Neural cell (in vitro differentiated cells): ENCODE results near the gene FAM98C. TPM values are rescaled to one million over a fixed set of nuclear protein-coding genes. Genes with fewer than 3 reads are reported as not detected.

Source experiments
- H2AFZ ChIP-seq: fragments of 200-600, 300-800 bp; sonication (generic), shearing (Covaris generic); 2 replicates; pipeline ENCODE4 v1.6.0; 2014; ENCODE audit warnings: low read depth, mild to moderate bottlenecking, antibody characterized with exemption, low read length, moderate library complexity
- H3F3A ChIP-seq: fragments of 200-600 bp; shearing (Covaris generic); 2 replicates; pipeline ENCODE4 v1.6.1; 2016; ENCODE audit warnings: mild to moderate bottlenecking, moderate library complexity, mixed read lengths, antibody characterized with exemption, low read length; ENCODE audit not compliant: insufficient read depth, poor library complexity, severe bottlenecking
- H3K27ac ChIP-seq: fragments of 200-600, 300-800 bp; sonication (generic), shearing (Covaris generic); 2 replicates; pipeline ENCODE4 v1.5.1; 2014; ENCODE audit warnings: mild to moderate bottlenecking, low read length, moderate library complexity
- H3K27me3 ChIP-seq: fragments of 300-800, 200-600 bp; sonication (generic), shearing (Covaris generic); 2 replicates; pipeline ENCODE4 v1.6.0; 2014; ENCODE audit warnings: mild to moderate bottlenecking, low read depth, low read length, moderate library complexity; ENCODE audit not compliant: insufficient read depth
- H3K36me3 ChIP-seq: fragments of 300-800, 200-600 bp; sonication (generic), shearing (Covaris generic); 2 replicates; pipeline ENCODE4 v1.5.1; 2014; ENCODE audit warnings: mild to moderate bottlenecking, antibody characterized with exemption, low read length, moderate library complexity; ENCODE audit not compliant: insufficient read depth
- H3K4me2 ChIP-seq: fragments of 300-800, 200-600 bp; sonication (generic), shearing (Covaris generic); 2 replicates; pipeline ENCODE4 v1.6.0; 2014; ENCODE audit warnings: mild to moderate bottlenecking, low read length
- H3K4me3 ChIP-seq: fragments of 300-800, 200-600 bp; sonication (generic), shearing (Covaris generic); 2 replicates; pipeline ENCODE4 v1.5.1; 2014; ENCODE audit warnings: mild to moderate bottlenecking, low read length, moderate library complexity
- H3K79me2 ChIP-seq: fragments of 200-600 bp; shearing (Covaris generic); replicated peaks from 2 replicates; pipeline ENCODE4 v1.6.0; 2014; ENCODE audit warnings: mild to moderate bottlenecking, low read length, moderate library complexity; ENCODE audit not compliant: insufficient read depth
- H3K9ac ChIP-seq: fragments of 300-800, 200-600 bp; sonication (generic), shearing (Covaris generic); 2 replicates; pipeline ENCODE4 v1.6.1; 2016; ENCODE audit warnings: mild to moderate bottlenecking, low read length, mixed read lengths
- H3K9me2 ChIP-seq: fragments of 200-600 bp; shearing (Covaris generic); 2 replicates; pipeline ENCODE4 v1.6.1; 2016; ENCODE audit warnings: mild to moderate bottlenecking, low read length, mixed read lengths; ENCODE audit not compliant: insufficient read depth
- H3K9me3 ChIP-seq: fragments of 200-600, 300-800 bp; sonication (generic), shearing (Covaris generic); 2 replicates; pipeline ENCODE4 v1.6.1; 2016; ENCODE audit warnings: mild to moderate bottlenecking, mixed run types, low read length, moderate library complexity, mixed read lengths
- H4K20me1 ChIP-seq: fragments of 200-600 bp; shearing (Covaris generic); 2 replicates; pipeline ENCODE4 v1.6.1; 2016; ENCODE audit warnings: mild to moderate bottlenecking, mixed run types; ENCODE audit not compliant: insufficient read depth
- CTCF ChIP-seq: fragments of 450-650 bp; IDR thresholded peaks from 2 replicates; pipeline ENCODE4 v1.5.1; 2014; ENCODE audit warnings: antibody characterized with exemption, mild to moderate bottlenecking, moderate library complexity; ENCODE audit not compliant: poor library complexity, severe bottlenecking
- EP300 ChIP-seq: fragments of 450-650 bp; conservative IDR thresholded peaks from 2 replicates; pipeline ENCODE4 v1.6.1; 2014; ENCODE audit warnings: antibody characterized with exemption, mild to moderate bottlenecking, moderate library complexity; ENCODE audit not compliant: poor library complexity, severe bottlenecking
- EZH2 ChIP-seq: fragments of 200-600, 300-800 bp; shearing (Covaris generic), sonication (generic); IDR thresholded peaks from 2 replicates; pipeline ENCODE4 v1.6.1; 2014; ENCODE audit warnings: antibody characterized with exemption, low read length, borderline replicate concordance, mild to moderate bottlenecking; ENCODE audit not compliant: insufficient read depth, poor library complexity, severe bottlenecking
- MXI1 ChIP-seq: fragments of 450-650 bp; conservative IDR thresholded peaks from 2 replicates; pipeline ENCODE4 v1.6.1; 2014; ENCODE audit warnings: antibody characterized with exemption, mild to moderate bottlenecking; ENCODE audit not compliant: poor library complexity, severe bottlenecking
- POLR2AphosphoS5 ChIP-seq: IDR thresholded peaks from 2 replicates; pipeline ENCODE4 v1.6.1; 2012
- RAD21 ChIP-seq: fragments of 450-650 bp; conservative IDR thresholded peaks from 2 replicates; pipeline ENCODE4 v1.6.1; 2014; ENCODE audit warnings: antibody characterized with exemption, mild to moderate bottlenecking, moderate library complexity
- REST ChIP-seq: IDR thresholded peaks from 2 replicates; pipeline ENCODE4 v1.6.1; 2012; ENCODE audit warnings: borderline replicate concordance
- SMC3 ChIP-seq: fragments of 450-650 bp; conservative IDR thresholded peaks from 2 replicates; pipeline ENCODE4 v1.6.1; 2014; ENCODE audit warnings: antibody characterized with exemption, mild to moderate bottlenecking, moderate library complexity; ENCODE audit not compliant: poor library complexity
- TAF1 ChIP-seq: IDR thresholded peaks from 2 replicates; pipeline ENCODE4 v1.6.1; 2012; ENCODE audit warnings: low read depth
- polyA plus RNA-seq: library from polyadenylated mRNA; depleted of rRNA; stranded (reverse); fragments of >200 nt; gene quantifications from 2 replicates; pipeline ENCODE4 v1.2.3, GENCODE V29; 2014

FAM98C gene
- polyA plus RNA-seq, 1 donor from 2014 or later, result 79.3 TPM

- no peaks in the 10 kb centered on the region for H3K36me3 ChIP-seq
- H4K20me1 ChIP-seq, result no peaks in the 10 kb centered on the region
- H3K27ac ChIP-seq, result no peak overlapping the region
- no peaks in the 10 kb centered on the region for H3K27me3 ChIP-seq
- H3K9ac ChIP-seq, result no peak overlapping the region
- no peaks in the 10 kb centered on the region for H3F3A ChIP-seq
- TF ChIP-seq RAD21 (no peak), TAF1 (no peak), POLR2AphosphoS5 (no peak), EZH2 (no peak), REST (no peak), CTCF (no peak), SMC3 (no peak), MXI1 (no peak), EP300 (no peak)
- no peak overlapping the region for H2AFZ ChIP-seq
- no peaks in the 10 kb centered on the region for H3K9me3 ChIP-seq
- H3K4me2 ChIP-seq, result no peak overlapping the region
- H3K79me2 ChIP-seq, result no peaks in the 10 kb centered on the region
- H3K9me2 ChIP-seq, result no peaks in the 10 kb centered on the region
- H3K4me3 ChIP-seq, result no peak overlapping the region
Measured at GRCh38 chr19:38448225-38448624, 45.3 kb downstream of the FAM98C start.

- no peak overlapping the region for H3K9ac ChIP-seq
- no peak overlapping the region for H3K4me2 ChIP-seq
- no peaks in the 10 kb centered on the region for H3K27me3 ChIP-seq
- H4K20me1 ChIP-seq, result no peaks in the 10 kb centered on the region
- H3K36me3 ChIP-seq, result no peaks in the 10 kb centered on the region
- no peaks in the 10 kb centered on the region for H3K79me2 ChIP-seq
- no peak overlapping the region for H3K4me3 ChIP-seq
- no peaks in the 10 kb centered on the region for H3K9me2 ChIP-seq
- no peaks in the 10 kb centered on the region for H3K9me3 ChIP-seq
- TF ChIP-seq MXI1 (no peak), TAF1 (no peak), RAD21 (no peak), CTCF (no peak), EP300 (no peak), SMC3 (no peak), REST (no peak), EZH2 (no peak), POLR2AphosphoS5 (no peak)
- no peaks in the 10 kb centered on the region for H3F3A ChIP-seq
- H2AFZ ChIP-seq, result no peak overlapping the region
- no peak overlapping the region for H3K27ac ChIP-seq
Measured at GRCh38 chr19:38449518-38449917, 46.6 kb downstream of the FAM98C start.
